ENCODE results near the gene CALN1. TPM values are rescaled to one million over a fixed set of nuclear protein-coding genes. Genes with fewer than 3 reads are reported as not detected.
"Not testable (repeated sequence)": the region's sequence is repeated elsewhere in the genome, so short reads cannot be mapped to it uniquely, and the experiment has no call there.

Gene CALN1
- total and polyA plus RNA-seq, 7 donors, result 0.01 to 0.06 (median 0.02) TPM; not detected in 2

GRCh38 chr7:71828361-71828760 is 583.8 kb downstream of the CALN1 start:
- Histone ChIP-seq H3K36me3 (ENCODE audit: insufficient read depth in 1 of 2, low read depth in 1 of 2) (no peaks in the 10 kb centered on the region), H3K4me3 (no peak overlapping the region), H3K27me3 (ENCODE audit: insufficient read depth in 3 of 3, low read length in 2 of 3) (no peaks in the 10 kb centered on the region), H3K4me1 (no peaks in the 10 kb centered on the region), H3K9me3 (no peaks in the 10 kb centered on the region), H3K27ac (no peak overlapping the region)
- ATAC-seq (no peak), DNase-seq (no peak)
- 86 to 91% (median 90%) methylated on average over 2 of the region's 2 CpGs for WGBS, 3 donors
- TF ChIP-seq, protein P1, sequence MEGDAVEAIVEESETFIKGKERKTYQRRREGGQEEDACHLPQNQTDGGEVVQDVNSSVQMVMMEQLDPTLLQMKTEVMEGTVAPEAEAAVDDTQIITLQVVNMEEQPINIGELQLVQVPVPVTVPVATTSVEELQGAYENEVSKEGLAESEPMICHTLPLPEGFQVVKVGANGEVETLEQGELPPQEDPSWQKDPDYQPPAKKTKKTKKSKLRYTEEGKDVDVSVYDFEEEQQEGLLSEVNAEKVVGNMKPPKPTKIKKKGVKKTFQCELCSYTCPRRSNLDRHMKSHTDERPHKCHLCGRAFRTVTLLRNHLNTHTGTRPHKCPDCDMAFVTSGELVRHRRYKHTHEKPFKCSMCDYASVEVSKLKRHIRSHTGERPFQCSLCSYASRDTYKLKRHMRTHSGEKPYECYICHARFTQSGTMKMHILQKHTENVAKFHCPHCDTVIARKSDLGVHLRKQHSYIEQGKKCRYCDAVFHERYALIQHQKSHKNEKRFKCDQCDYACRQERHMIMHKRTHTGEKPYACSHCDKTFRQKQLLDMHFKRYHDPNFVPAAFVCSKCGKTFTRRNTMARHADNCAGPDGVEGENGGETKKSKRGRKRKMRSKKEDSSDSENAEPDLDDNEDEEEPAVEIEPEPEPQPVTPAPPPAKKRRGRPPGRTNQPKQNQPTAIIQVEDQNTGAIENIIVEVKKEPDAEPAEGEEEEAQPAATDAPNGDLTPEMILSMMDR (IDR thresholded peaks at IDR 0.05), result no peak
- intact Hi-C loops (cut with DNase I), result no loop called here

GRCh38 chr7:71826141-71826540 is 586.0 kb downstream of the CALN1 start:
- TF ChIP-seq, protein P1 (IDR thresholded peaks at IDR 0.05), result no peak
- Histone ChIP-seq H3K27me3 (ENCODE audit: insufficient read depth in 3 of 3, low read length in 2 of 3) (no peaks in the 10 kb centered on the region), H3K4me1 (no peaks in the 10 kb centered on the region), H3K27ac (no peak overlapping the region), H3K4me3 (no peak overlapping the region), H3K9me3 (no peaks in the 10 kb centered on the region), H3K36me3 (ENCODE audit: insufficient read depth in 1 of 2, low read depth in 1 of 2) (no peaks in the 10 kb centered on the region)
- DNase-seq (no peak), ATAC-seq (no peak)
- intact Hi-C loops (cut with DNase I), result no loop called here
- WGBS, 3 donors, result 72 to 77% (median 75%) methylated on average over 3 of the region's 3 CpGs

GRCh38 chr7:71824006-71824760 is 588.0 kb downstream of the CALN1 start:
- H3K4me3 ChIP-seq, result no peak overlapping the region
- intact Hi-C loops (cut with DNase I), result no loop called here
- ATAC-seq (no peak), DNase-seq (no peak)
- 42 to 60% (median 47%) methylated on average over 9 of the region's 9 CpGs for WGBS, 3 donors
- no peaks in the 10 kb centered on the region for H3K4me1 ChIP-seq
- no peaks in the 10 kb centered on the region for H3K9me3 ChIP-seq
- TF ChIP-seq, protein P1 (IDR thresholded peaks at IDR 0.05), result no peak
- no peaks in the 10 kb centered on the region for H3K36me3 ChIP-seq (ENCODE audit: insufficient read depth in 1 of 2, low read depth in 1 of 2)
- no peaks in the 10 kb centered on the region for H3K27me3 ChIP-seq (ENCODE audit: insufficient read depth in 3 of 3, low read length in 2 of 3)
- H3K27ac ChIP-seq, result no peak overlapping the region

DNA sequence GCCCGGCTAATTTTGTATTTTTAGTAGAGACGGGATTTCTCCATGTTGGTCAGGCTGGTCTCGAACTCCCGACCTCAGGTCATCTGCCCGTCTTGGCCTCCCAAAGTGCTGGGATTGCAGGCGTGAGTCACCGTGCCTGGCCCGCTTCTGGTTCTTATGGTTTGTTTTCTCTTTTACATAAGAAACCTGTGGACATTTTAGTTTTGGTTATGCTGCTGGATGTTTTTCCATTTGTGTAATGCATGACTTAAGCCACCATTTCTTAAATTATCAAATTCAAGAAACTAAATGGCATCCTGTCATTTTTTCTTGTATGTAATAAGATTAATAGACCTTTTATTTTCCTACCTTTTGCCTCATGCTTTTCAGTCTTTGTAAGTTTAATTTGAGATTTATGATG is 589.7 kb downstream of the CALN1 start:
- H3K9me3 ChIP-seq; intact Hi-C loops (cut with DNase I): not testable (repeated sequence)
- 84 to 92% (median 90%) methylated on average over 8 of the region's 8 CpGs for WGBS, 3 donors

GRCh38 chr7:71817916-71818315 is 594.2 kb downstream of the CALN1 start:
- ATAC-seq, result no peak
- Histone ChIP-seq H3K4me1 (no peaks in the 10 kb centered on the region), H3K36me3 (ENCODE audit: insufficient read depth in 1 of 2, low read depth in 1 of 2) (no peaks in the 10 kb centered on the region), H3K4me3 (no peak overlapping the region), H3K9me3 (no peaks in the 10 kb centered on the region), H3K27ac (no peak overlapping the region), H3K27me3 (ENCODE audit: insufficient read depth in 3 of 3, low read length in 2 of 3) (no peaks in the 10 kb centered on the region)
- intact Hi-C loops (cut with DNase I), result no loop called here
- TF ChIP-seq, protein P1 (IDR thresholded peaks at IDR 0.05), result no peak
- 81 to 91% (median 84%) methylated on average over 1 of the region's 1 CpG for WGBS, 3 donors
- DNase-seq, result no peak

More for the DNA sequence above, 589.7 kb downstream of the CALN1 start:
- H3K36me3 ChIP-seq (ENCODE audit: insufficient read depth in 1 of 2, low read depth in 1 of 2); H3K27me3 ChIP-seq (ENCODE audit: insufficient read depth in 3 of 3, low read length in 2 of 3); H3K4me1 ChIP-seq; H3K4me3 ChIP-seq; ATAC-seq; H3K27ac ChIP-seq; DNase-seq: not testable (repeated sequence)

All from psoas muscle (tissue), 8 donors.